HEK293 (cell line): ENCODE results near the gene MIS12.

ENCODE experiments used
- ZBTB8A ChIP-seq: fragments of 450-650 bp; formaldehyde crosslinking; IDR thresholded peaks from 2 replicates; pipeline ENCODE4 v1.5.1; 2016; ENCODE audit warnings: missing biosample characterization, missing genetic modification characterization
- ZNF184 ChIP-seq: fragments of 450-650 bp; IDR thresholded peaks from 2 replicates; pipeline ENCODE4 v1.5.1; 2018; ENCODE audit warnings: missing biosample characterization, mild to moderate bottlenecking, missing genetic modification characterization
- ZNF558 ChIP-seq: fragments of 450-650 bp; formaldehyde crosslinking; IDR thresholded peaks from 2 replicates; pipeline ENCODE4 v1.5.1; 2016; ENCODE audit warnings: missing biosample characterization, missing genetic modification characterization
- ZNF768 ChIP-seq: fragments of 450-650 bp; formaldehyde crosslinking; IDR thresholded peaks from 2 replicates; pipeline ENCODE4 v1.5.1; 2018; ENCODE audit warnings: missing biosample characterization, mild to moderate bottlenecking, missing genetic modification characterization
- TF ChIP-seq, protein P1 (sequence below): fragments of 450-650 bp; formaldehyde crosslinking; IDR thresholded peaks from 2 replicates; pipeline ENCODE4 v1.5.1; 2016; ENCODE audit warnings: missing biosample characterization, missing genetic modification characterization

DNA sequence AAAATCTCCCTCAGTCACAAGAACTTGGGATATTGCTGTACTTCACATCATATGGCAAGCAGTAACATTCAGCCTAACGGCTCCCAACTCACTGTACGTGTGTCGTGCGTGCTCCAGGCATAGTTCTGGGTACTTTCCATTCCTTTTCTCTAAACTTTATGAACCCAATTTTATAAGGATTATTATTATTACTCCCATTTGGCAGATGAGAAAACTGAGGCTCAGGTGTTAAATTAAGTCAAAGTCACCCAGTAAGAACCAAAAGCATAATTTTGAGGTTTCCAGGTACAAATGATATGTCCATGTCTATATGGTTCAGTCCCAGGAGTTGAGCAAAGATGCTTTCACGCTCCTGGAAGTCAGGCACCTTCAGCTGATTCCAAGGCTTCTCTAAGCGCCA lies 42.6 kb upstream of the MIS12 start:
- TF ChIP-seq, protein P1, sequence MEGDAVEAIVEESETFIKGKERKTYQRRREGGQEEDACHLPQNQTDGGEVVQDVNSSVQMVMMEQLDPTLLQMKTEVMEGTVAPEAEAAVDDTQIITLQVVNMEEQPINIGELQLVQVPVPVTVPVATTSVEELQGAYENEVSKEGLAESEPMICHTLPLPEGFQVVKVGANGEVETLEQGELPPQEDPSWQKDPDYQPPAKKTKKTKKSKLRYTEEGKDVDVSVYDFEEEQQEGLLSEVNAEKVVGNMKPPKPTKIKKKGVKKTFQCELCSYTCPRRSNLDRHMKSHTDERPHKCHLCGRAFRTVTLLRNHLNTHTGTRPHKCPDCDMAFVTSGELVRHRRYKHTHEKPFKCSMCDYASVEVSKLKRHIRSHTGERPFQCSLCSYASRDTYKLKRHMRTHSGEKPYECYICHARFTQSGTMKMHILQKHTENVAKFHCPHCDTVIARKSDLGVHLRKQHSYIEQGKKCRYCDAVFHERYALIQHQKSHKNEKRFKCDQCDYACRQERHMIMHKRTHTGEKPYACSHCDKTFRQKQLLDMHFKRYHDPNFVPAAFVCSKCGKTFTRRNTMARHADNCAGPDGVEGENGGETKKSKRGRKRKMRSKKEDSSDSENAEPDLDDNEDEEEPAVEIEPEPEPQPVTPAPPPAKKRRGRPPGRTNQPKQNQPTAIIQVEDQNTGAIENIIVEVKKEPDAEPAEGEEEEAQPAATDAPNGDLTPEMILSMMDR (tag by site-specific recombination): no peak
- TF ChIP-seq ZNF558 (no peak), ZBTB8A (tag by site-specific recombination) (no peak), ZNF184 (tag by site-specific recombination) (no peak), ZNF768 (tag by site-specific recombination) (no peak)
